HEK293 (cell line): ENCODE results near the gene MPP7.

ENCODE experiments used
- CTCF ChIA-PET: fragments of 350-600 bp; formaldehyde crosslinking; extraction: SDS; loops from one replicate; lab custom pipeline; 2021; ENCODE audit warnings: antibody characterized with exemption; lab: Yijun Ruan, JAX
- POLR2A ChIA-PET: fragments of 300-600 bp; formaldehyde crosslinking; extraction: SDS; loops from one replicate; lab custom pipeline; 2020; ENCODE audit warnings: antibody characterized with exemption, inconsistent platforms; lab: Yijun Ruan, JAX
- H3K27ac ChIP-seq: fragments of 200-500 bp; sonication (Bioruptor generic); 2 replicates; pipeline ENCODE4 v1.5.1; 2014; ENCODE audit warnings: low read depth, low read length, control low read depth, inconsistent platforms; ENCODE audit errors: extremely low read depth
- H3K36me3 ChIP-seq, 2 experiments: fragments of 200-500 bp in 1 of 2; sonication (Bioruptor generic) in 1 of 2; 1 replicate in 1 of 2; 2 replicates in 1 of 2; pipeline ENCODE4 v1.5.1; 2014 to 2017; ENCODE audit warnings: inconsistent platforms in 2 of 2, low read length in 2 of 2; ENCODE audit not compliant: control insufficient read depth in 2 of 2, insufficient read depth in 1 of 2
- H3K4me1 ChIP-seq: fragments of 200-500 bp; sonication (Bioruptor generic); 2 replicates; pipeline ENCODE4 v1.5.1; 2014; ENCODE audit warnings: mild to moderate bottlenecking, low read length, inconsistent platforms; ENCODE audit not compliant: control insufficient read depth, insufficient read depth
- H3K4me3 ChIP-seq: 2 replicates; pipeline ENCODE4 v1.5.1; 2011; ENCODE audit warnings: low read depth, mild to moderate bottlenecking, control low read depth, low read length, moderate library complexity
- H3K9me3 ChIP-seq: fragments of 200-500 bp; sonication (Bioruptor generic); 2 replicates; pipeline ENCODE4 v1.5.1; 2014; ENCODE audit warnings: low read depth, low read length, inconsistent platforms; ENCODE audit not compliant: control insufficient read depth, insufficient read depth
- OSR2 ChIP-seq: fragments of 450-650 bp; formaldehyde crosslinking; IDR thresholded peaks from 2 replicates; pipeline ENCODE4 v1.5.1; 2016; ENCODE audit warnings: missing biosample characterization, missing genetic modification characterization
- RBAK ChIP-seq: fragments of 450-650 bp; formaldehyde crosslinking; IDR thresholded peaks from 2 replicates; pipeline ENCODE4 v1.5.1; 2016; ENCODE audit warnings: missing biosample characterization, missing genetic modification characterization
- WT1 ChIP-seq: fragments of 450-650 bp; formaldehyde crosslinking; IDR thresholded peaks from 2 replicates; pipeline ENCODE4 v1.5.1; 2016; ENCODE audit warnings: missing biosample characterization, missing genetic modification characterization
- YY1 ChIP-seq: fragments of 450-650 bp; formaldehyde crosslinking; IDR thresholded peaks from 2 replicates; pipeline ENCODE4 v1.5.1; 2018; ENCODE audit warnings: missing biosample characterization, missing genetic modification characterization
- ZNF184 ChIP-seq: fragments of 450-650 bp; IDR thresholded peaks from 2 replicates; pipeline ENCODE4 v1.5.1; 2018; ENCODE audit warnings: missing biosample characterization, mild to moderate bottlenecking, missing genetic modification characterization
- ZNF571 ChIP-seq: fragments of 450-650 bp; formaldehyde crosslinking; IDR thresholded peaks from 2 replicates; pipeline ENCODE4 v1.5.0; 2017; ENCODE audit warnings: missing biosample characterization, missing genetic modification characterization
- ZNF629 ChIP-seq: fragments of 450-650 bp; formaldehyde crosslinking; IDR thresholded peaks from 2 replicates; pipeline ENCODE4 v1.5.1; 2017; ENCODE audit warnings: missing biosample characterization, missing genetic modification characterization
- ZNF660 ChIP-seq: fragments of 450-650 bp; IDR thresholded peaks from 2 replicates; pipeline ENCODE4 v1.5.1; 2018; ENCODE audit warnings: missing biosample characterization, mild to moderate bottlenecking, missing genetic modification characterization
- TF ChIP-seq, protein P1 (sequence below): fragments of 450-650 bp; formaldehyde crosslinking; IDR thresholded peaks from 2 replicates; pipeline ENCODE4 v1.5.1; 2016; ENCODE audit warnings: missing biosample characterization, missing genetic modification characterization, low read depth
- TF ChIP-seq, protein P2 (sequence below): fragments of 450-650 bp; formaldehyde crosslinking; conservative IDR thresholded peaks from 2 replicates; pipeline ENCODE4 v1.5.1; 2016; ENCODE audit warnings: low read depth, missing biosample characterization, missing genetic modification characterization
- TF ChIP-seq, protein P3 (sequence below): fragments of 450-650 bp; formaldehyde crosslinking; IDR thresholded peaks from 2 replicates; pipeline ENCODE4 v1.5.1; 2017; ENCODE audit warnings: missing biosample characterization, missing genetic modification characterization
- TF ChIP-seq, protein P4 (sequence below): fragments of 450-650 bp; formaldehyde crosslinking; IDR thresholded peaks from 2 replicates; pipeline ENCODE4 v1.5.1; 2016; ENCODE audit warnings: missing biosample characterization, missing genetic modification characterization, low read depth
- TF ChIP-seq, protein P5 (sequence below): fragments of 450-650 bp; formaldehyde crosslinking; IDR thresholded peaks from 2 replicates; pipeline ENCODE4 v1.5.1; 2017; ENCODE audit warnings: missing biosample characterization, missing genetic modification characterization

The MPP7 gene

DNA sequence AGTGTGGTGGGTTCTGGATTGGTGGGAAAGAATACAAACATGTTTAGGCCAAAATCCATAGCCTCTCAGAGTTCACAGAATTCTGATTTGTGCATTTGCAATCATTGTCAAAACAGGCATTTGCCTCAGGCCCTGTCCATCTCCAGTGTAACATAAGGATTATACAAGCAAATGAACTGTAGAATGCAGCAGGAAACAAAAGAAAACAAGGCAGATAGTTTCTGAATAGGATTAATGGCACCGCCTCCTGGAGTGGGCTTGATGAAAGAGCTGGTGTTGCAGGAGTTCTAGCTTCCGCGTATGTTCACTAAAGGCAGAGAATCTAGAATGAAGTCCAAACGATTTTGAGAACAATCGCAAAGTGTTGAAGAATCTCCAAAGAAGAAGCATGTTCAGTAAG, 11.3 kb upstream of the MPP7 start:
- ChIA-PET CTCF (no interaction called here), POLR2A (interaction anchor here (0.8 kb wide), 1 partner anchor 11 kb away, joined by 3 read pairs; the partner anchor contains the start of gene MPP7)
- H3K27ac ChIP-seq, result no peak overlapping the region
- H3K9me3 ChIP-seq, result no peaks in the 10 kb centered on the region
- no peaks in the 10 kb centered on the region for H3K36me3 ChIP-seq
- no peak overlapping the region for H3K4me3 ChIP-seq
- TF ChIP-seq, protein P1, sequence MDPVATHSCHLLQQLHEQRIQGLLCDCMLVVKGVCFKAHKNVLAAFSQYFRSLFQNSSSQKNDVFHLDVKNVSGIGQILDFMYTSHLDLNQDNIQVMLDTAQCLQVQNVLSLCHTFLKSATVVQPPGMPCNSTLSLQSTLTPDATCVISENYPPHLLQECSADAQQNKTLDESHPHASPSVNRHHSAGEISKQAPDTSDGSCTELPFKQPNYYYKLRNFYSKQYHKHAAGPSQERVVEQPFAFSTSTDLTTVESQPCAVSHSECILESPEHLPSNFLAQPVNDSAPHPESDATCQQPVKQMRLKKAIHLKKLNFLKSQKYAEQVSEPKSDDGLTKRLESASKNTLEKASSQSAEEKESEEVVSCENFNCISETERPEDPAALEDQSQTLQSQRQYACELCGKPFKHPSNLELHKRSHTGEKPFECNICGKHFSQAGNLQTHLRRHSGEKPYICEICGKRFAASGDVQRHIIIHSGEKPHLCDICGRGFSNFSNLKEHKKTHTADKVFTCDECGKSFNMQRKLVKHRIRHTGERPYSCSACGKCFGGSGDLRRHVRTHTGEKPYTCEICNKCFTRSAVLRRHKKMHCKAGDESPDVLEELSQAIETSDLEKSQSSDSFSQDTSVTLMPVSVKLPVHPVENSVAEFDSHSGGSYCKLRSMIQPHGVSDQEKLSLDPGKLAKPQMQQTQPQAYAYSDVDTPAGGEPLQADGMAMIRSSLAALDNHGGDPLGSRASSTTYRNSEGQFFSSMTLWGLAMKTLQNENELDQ (tag by site-specific recombination), result no peak
- TF ChIP-seq RBAK (tag by site-specific recombination) (no peak), ZNF660 (tag by site-specific recombination) (no peak)
- TF ChIP-seq, protein P2, sequence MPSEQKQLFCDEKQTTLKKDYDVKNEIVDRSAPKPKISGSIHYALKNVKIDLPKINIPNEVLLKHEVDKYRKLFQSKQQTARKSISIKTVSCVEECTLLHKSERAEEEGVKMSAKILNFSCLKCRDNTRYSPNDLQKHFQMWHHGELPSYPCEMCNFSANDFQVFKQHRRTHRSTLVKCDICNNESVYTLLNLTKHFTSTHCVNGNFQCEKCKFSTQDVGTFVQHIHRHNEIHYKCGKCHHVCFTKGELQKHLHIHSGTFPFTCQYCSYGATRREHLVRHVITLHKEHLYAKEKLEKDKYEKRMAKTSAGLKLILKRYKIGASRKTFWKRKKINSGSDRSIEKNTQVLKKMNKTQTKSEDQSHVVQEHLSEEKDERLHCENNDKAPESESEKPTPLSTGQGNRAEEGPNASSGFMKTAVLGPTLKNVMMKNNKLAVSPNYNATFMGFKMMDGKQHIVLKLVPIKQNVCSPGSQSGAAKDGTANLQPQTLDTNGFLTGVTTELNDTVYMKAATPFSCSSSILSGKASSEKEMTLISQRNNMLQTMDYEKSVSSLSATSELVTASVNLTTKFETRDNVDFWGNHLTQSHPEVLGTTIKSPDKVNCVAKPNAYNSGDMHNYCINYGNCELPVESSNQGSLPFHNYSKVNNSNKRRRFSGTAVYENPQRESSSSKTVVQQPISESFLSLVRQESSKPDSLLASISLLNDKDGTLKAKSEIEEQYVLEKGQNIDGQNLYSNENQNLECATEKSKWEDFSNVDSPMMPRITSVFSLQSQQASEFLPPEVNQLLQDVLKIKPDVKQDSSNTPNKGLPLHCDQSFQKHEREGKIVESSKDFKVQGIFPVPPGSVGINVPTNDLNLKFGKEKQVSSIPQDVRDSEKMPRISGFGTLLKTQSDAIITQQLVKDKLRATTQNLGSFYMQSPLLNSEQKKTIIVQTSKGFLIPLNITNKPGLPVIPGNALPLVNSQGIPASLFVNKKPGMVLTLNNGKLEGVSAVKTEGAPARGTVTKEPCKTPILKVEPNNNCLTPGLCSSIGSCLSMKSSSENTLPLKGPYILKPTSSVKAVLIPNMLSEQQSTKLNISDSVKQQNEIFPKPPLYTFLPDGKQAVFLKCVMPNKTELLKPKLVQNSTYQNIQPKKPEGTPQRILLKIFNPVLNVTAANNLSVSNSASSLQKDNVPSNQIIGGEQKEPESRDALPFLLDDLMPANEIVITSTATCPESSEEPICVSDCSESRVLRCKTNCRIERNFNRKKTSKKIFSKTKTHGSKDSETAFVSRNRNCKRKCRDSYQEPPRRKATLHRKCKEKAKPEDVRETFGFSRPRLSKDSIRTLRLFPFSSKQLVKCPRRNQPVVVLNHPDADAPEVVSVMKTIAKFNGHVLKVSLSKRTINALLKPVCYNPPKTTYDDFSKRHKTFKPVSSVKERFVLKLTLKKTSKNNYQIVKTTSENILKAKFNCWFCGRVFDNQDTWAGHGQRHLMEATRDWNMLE (tag by site-specific recombination), result no peak
- H3K4me1 ChIP-seq, result no peaks in the 10 kb centered on the region; the same call in 1 of the 2 replicates

DNA sequence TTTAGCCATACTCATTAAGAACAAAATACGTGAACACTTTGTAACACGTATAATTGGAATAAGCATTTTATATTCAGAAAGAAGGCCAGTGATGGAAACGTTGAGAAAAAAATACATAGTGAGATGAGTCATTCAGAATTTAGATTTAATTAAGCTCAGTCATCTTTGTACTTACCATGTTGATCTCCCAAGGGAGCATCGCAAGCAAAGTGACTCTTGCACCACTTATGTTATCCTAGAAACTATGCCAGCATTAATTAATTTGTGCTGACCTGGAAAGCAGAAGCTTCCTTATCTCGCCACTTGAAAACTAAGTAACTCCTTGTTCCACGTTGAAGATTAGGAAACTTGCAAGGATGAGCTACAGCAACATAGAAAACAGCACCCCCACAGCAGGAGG, 9.7 kb upstream of the MPP7 start:
- Histone ChIP-seq H3K27ac (no peak overlapping the region), H3K4me1 (no peaks in the 10 kb centered on the region; the same call in 1 of the 2 replicates), H3K9me3 (no peaks in the 10 kb centered on the region), H3K36me3 (no peaks in the 10 kb centered on the region), H3K4me3 (no peak overlapping the region)
- ChIA-PET POLR2A (no interaction called here), CTCF (interaction anchor here (1.2 kb wide), 1 partner anchor 81 kb away, joined by 3 read pairs; no protein-coding TSS in a partner anchor)
- no peak for TF ChIP-seq YY1 (tag by site-specific recombination)
- 0 out of 2 replicates have a peak, but pooled peaks have one; percentile 18 for TF ChIP-seq WT1 (tag by site-specific recombination)
- peak; percentile 59; the same call in 1 of the 2 replicates for TF ChIP-seq ZNF184
- TF ChIP-seq, protein P3, sequence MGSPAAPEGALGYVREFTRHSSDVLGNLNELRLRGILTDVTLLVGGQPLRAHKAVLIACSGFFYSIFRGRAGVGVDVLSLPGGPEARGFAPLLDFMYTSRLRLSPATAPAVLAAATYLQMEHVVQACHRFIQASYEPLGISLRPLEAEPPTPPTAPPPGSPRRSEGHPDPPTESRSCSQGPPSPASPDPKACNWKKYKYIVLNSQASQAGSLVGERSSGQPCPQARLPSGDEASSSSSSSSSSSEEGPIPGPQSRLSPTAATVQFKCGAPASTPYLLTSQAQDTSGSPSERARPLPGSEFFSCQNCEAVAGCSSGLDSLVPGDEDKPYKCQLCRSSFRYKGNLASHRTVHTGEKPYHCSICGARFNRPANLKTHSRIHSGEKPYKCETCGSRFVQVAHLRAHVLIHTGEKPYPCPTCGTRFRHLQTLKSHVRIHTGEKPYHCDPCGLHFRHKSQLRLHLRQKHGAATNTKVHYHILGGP (tag by site-specific recombination), result peak; percentile 62; the same call in 1 of the 2 replicates
- peak; percentile 16; the same call in 1 of the 2 replicates for TF ChIP-seq ZNF629 (tag by site-specific recombination)
- peak; percentile 54; the same call in 1 of the 2 replicates for TF ChIP-seq OSR2 (tag by site-specific recombination)
- TF ChIP-seq, protein P4, sequence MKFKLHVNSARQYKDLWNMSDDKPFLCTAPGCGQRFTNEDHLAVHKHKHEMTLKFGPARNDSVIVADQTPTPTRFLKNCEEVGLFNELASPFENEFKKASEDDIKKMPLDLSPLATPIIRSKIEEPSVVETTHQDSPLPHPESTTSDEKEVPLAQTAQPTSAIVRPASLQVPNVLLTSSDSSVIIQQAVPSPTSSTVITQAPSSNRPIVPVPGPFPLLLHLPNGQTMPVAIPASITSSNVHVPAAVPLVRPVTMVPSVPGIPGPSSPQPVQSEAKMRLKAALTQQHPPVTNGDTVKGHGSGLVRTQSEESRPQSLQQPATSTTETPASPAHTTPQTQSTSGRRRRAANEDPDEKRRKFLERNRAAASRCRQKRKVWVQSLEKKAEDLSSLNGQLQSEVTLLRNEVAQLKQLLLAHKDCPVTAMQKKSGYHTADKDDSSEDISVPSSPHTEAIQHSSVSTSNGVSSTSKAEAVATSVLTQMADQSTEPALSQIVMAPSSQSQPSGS (tag by site-specific recombination), result no peak
- TF ChIP-seq, protein P5, sequence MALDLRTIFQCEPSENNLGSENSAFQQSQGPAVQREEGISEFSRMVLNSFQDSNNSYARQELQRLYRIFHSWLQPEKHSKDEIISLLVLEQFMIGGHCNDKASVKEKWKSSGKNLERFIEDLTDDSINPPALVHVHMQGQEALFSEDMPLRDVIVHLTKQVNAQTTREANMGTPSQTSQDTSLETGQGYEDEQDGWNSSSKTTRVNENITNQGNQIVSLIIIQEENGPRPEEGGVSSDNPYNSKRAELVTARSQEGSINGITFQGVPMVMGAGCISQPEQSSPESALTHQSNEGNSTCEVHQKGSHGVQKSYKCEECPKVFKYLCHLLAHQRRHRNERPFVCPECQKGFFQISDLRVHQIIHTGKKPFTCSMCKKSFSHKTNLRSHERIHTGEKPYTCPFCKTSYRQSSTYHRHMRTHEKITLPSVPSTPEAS (tag by site-specific recombination), result no peak
- TF ChIP-seq ZNF571 (tag by site-specific recombination), result no peak
